Activated naive CD4-positive, alpha-beta T cell treated with Interleukin-2 at 50 U/mL for 16 hours (primary cell): ENCODE data around the gene COL4A3.
"Not testable (repeated sequence)": the region's sequence is repeated elsewhere in the genome, so short reads cannot be mapped to it uniquely, and the experiment has no call there.

Experiments used
- DNase-seq: peaks from one replicate; pipeline ENCODE4 v3.0.0-alpha.2; 2020

The COL4A3 gene

GRCh38 chr2:227160164-227160563 lies 4.3 kb upstream of the COL4A3 start:
- DNase-seq: no peak

GRCh38 chr2:227161947-227162346 lies 2.5 kb upstream of the COL4A3 start:
- no peak for DNase-seq

GRCh38 chr2:227163485-227163997 lies 883 bp upstream of the COL4A3 start:
- no peak for DNase-seq

- no peak for DNase-seq
These were observed 403 bp downstream of the COL4A3 start for GRCh38 chr2:227164763-227165291.

- not testable (repeated sequence) for DNase-seq
These were observed 7.4 kb downstream of the COL4A3 start for GRCh38 chr2:227171779-227172178.

GRCh38 chr2:227177592-227178336 lies 13.3 kb downstream of the COL4A3 start:
- no peak for DNase-seq

- DNase-seq: no peak
These were observed 15.7 kb downstream of the COL4A3 start for GRCh38 chr2:227179988-227180685.

GRCh38 chr2:227180770-227181169 lies 16.3 kb downstream of the COL4A3 start:
- DNase-seq: no peak

- DNase-seq: no peak
These were observed 18.3 kb downstream of the COL4A3 start for GRCh38 chr2:227182765-227183164.

GRCh38 chr2:227183657-227184367 lies 19.4 kb downstream of the COL4A3 start:
- no peak for DNase-seq

- no peak for DNase-seq
These were observed 21.3 kb downstream of the COL4A3 start for GRCh38 chr2:227185615-227186232.

GRCh38 chr2:227186751-227187150 lies 22.3 kb downstream of the COL4A3 start:
- no peak for DNase-seq

- no peak for DNase-seq
These were observed 23.9 kb downstream of the COL4A3 start for GRCh38 chr2:227188292-227188691.

- DNase-seq: no peak
These were observed 26.9 kb downstream of the COL4A3 start for GRCh38 chr2:227191367-227191766.

- DNase-seq: no peak
These were observed 28.1 kb downstream of the COL4A3 start for GRCh38 chr2:227192491-227192890.

GRCh38 chr2:227194219-227194618 lies 29.8 kb downstream of the COL4A3 start:
- no peak for DNase-seq

- DNase-seq: no peak
These were observed 34.4 kb downstream of the COL4A3 start for GRCh38 chr2:227198866-227199265.

GRCh38 chr2:227201771-227202170 lies 37.3 kb downstream of the COL4A3 start:
- no peak for DNase-seq

GRCh38 chr2:227204452-227204851 lies 40.0 kb downstream of the COL4A3 start:
- DNase-seq: no peak

GRCh38 chr2:227205701-227206100 lies 41.3 kb downstream of the COL4A3 start:
- no peak for DNase-seq

GRCh38 chr2:227206406-227206805 lies 42.0 kb downstream of the COL4A3 start:
- DNase-seq: no peak

GRCh38 chr2:227207573-227207972 lies 43.1 kb downstream of the COL4A3 start:
- no peak for DNase-seq

GRCh38 chr2:227214622-227215041 lies 50.2 kb downstream of the COL4A3 start:
- DNase-seq: no peak
